HepG2 (cell line): ENCODE results near the gene CST3. TPM values are rescaled to one million over a fixed set of nuclear protein-coding genes. Genes with fewer than 3 reads are reported as not detected.

ENCODE experiments used
- BRF2 ChIP-seq: sonication (generic); formaldehyde crosslinking; IDR thresholded peaks from 2 replicates; pipeline ENCODE4 v1.8.1; 2022; ENCODE audit warnings: mild to moderate bottlenecking, missing genetic modification reagents
- CHCHD3 ChIP-seq: sonication (generic); formaldehyde crosslinking; IDR thresholded peaks from 2 replicates; pipeline ENCODE4 v1.8.0; 2022; ENCODE audit warnings: mild to moderate bottlenecking, missing genetic modification reagents, moderate library complexity
- FOXP4 ChIP-seq: sonication (generic); formaldehyde crosslinking; IDR thresholded peaks from 2 replicates; pipeline ENCODE4 v1.4.0; 2020; ENCODE audit warnings: missing genetic modification reagents
- GTF2F1 ChIP-seq: fragments of 150-350 bp; IDR thresholded peaks from 2 replicates; pipeline ENCODE4 v1.6.1; 2014; ENCODE audit warnings: low read length
- MAFK ChIP-seq, 2 experiments: IDR thresholded peaks in 1 of 2; conservative IDR thresholded peaks in 1 of 2; 2 replicates each; pipeline ENCODE4 v1.6.1; 2011; ENCODE audit warnings: improper control_type of control experiment in 2 of 2, low read length in 2 of 2
- MXD4 ChIP-seq: IDR thresholded peaks from 2 replicates; pipeline ENCODE4 v1.6.1; 2016; ENCODE audit warnings: mild to moderate bottlenecking, missing biosample characterization, missing genetic modification reagents
- SCMH1 ChIP-seq: sonication (generic); formaldehyde crosslinking; IDR thresholded peaks from 2 replicates; pipeline ENCODE4 v1.9.0; 2021; ENCODE audit warnings: missing genetic modification reagents, mild to moderate bottlenecking, borderline replicate concordance
- SIX4 ChIP-seq: sonication (generic); formaldehyde crosslinking; IDR thresholded peaks from 2 replicates; pipeline ENCODE4 v1.4.0; 2020; ENCODE audit warnings: missing genetic modification reagents
- TBX3 ChIP-seq: fragments of 450-650 bp; IDR thresholded peaks from 2 replicates; pipeline ENCODE4 v1.6.1; 2017; ENCODE audit warnings: antibody characterized with exemption, mild to moderate bottlenecking, inconsistent platforms, borderline replicate concordance
- ZBTB40 ChIP-seq, 2 experiments: fragments of 450-650 bp in 1 of 2; sonication (generic) in 1 of 2; formaldehyde crosslinking in 1 of 2; IDR thresholded peaks; 2 replicates each; pipeline versions ENCODE4 v1.6.1 to v1.8.0; 2016 to 2022; ENCODE audit warnings: antibody characterized with exemption in 1 of 2, mild to moderate bottlenecking in 1 of 2, missing genetic modification reagents in 1 of 2
- ZBTB43 ChIP-seq: sonication (generic); formaldehyde crosslinking; conservative IDR thresholded peaks from 2 replicates; pipeline ENCODE4 v1.4.0; 2020; ENCODE audit warnings: missing genetic modification reagents
- ZNF160 ChIP-seq: sonication (generic); formaldehyde crosslinking; IDR thresholded peaks from 2 replicates; pipeline ENCODE4 v1.8.0; 2022; ENCODE audit warnings: mild to moderate bottlenecking, inconsistent platforms, missing genetic modification reagents
- ZNF17 ChIP-seq: sonication (generic); formaldehyde crosslinking; IDR thresholded peaks from 2 replicates; pipeline ENCODE4 v1.5.0; 2020; ENCODE audit warnings: mild to moderate bottlenecking, missing genetic modification reagents
- ZNF30 ChIP-seq: sonication (generic); formaldehyde crosslinking; IDR thresholded peaks from 2 replicates; pipeline ENCODE4 v1.5.0; 2020; ENCODE audit warnings: mild to moderate bottlenecking, missing genetic modification reagents
- ZNF772 ChIP-seq: sonication (generic); formaldehyde crosslinking; IDR thresholded peaks from 2 replicates; pipeline ENCODE4 v1.5.0; 2020; ENCODE audit warnings: mild to moderate bottlenecking, missing genetic modification reagents
- ZNF792 ChIP-seq: IDR thresholded peaks from 2 replicates; pipeline ENCODE4 v1.6.1; 2016
- polyA plus RNA-seq, 8 experiments: library from polyadenylated mRNA; depleted of rRNA in 3 of 8; stranded (reverse) in 7 of 8; unstranded in 1 of 8; fragments of >200 nt; fragmentation: Illumina TruSeq in 4 of 8; extraction: Trizol in 4 of 8; gene quantifications; 2 replicates each; pipeline versions ENCODE4 v1.2.1 to v1.2.3, GENCODE V29; 2011 to 2016; ENCODE audit warnings: low read depth in 4 of 8, missing spikeins in 1 of 8, mixed read lengths in 1 of 8; ENCODE audit not compliant: insufficient read depth in 1 of 8
- total RNA-seq, 5 experiments: library from RNA; depleted of rRNA; stranded (reverse); fragments of >200 nt; fragmentation: Illumina TruSeq; extraction: Trizol; gene quantifications; 2 replicates each; pipeline ENCODE4 v1.2.3, GENCODE V29; 2016; ENCODE audit warnings: low read depth in 1 of 5

CST3 gene
- total and polyA plus RNA-seq, 2 of the 13 experiments (the other 11 are each of a cell fraction or from before 2014, with no cell fraction given): 690 to 1,005 TPM

GRCh38 chr20:23636182-23636907, 1.4 kb downstream of the CST3 start (continued):
- TF ChIP-seq ZBTB40 (IDR thresholded peaks at IDR 0.05): no peak
- TF ChIP-seq ZBTB40 (CRISPR knock-in tag; IDR thresholded peaks at IDR 0.05): peak; percentile 36; the same call in 1 of the 2 replicates
- TF ChIP-seq ZNF30 (CRISPR knock-in tag): no peak
- TF ChIP-seq ZNF160 (CRISPR knock-in tag): no peak
- no peak for TF ChIP-seq ZNF792 (CRISPR knock-in tag)
- TF ChIP-seq TBX3: no peak
- TF ChIP-seq ZBTB43 (CRISPR knock-in tag): no peak
- 0 out of 2 replicates have a peak, but pooled peaks have one; percentile 37 for TF ChIP-seq BRF2 (CRISPR knock-in tag)
- TF ChIP-seq GTF2F1: no peak
- TF ChIP-seq SCMH1 (CRISPR knock-in tag): no peak
- TF ChIP-seq MXD4 (CRISPR knock-in tag): no peak
- no peak for TF ChIP-seq CHCHD3 (CRISPR knock-in tag)
- no peak for TF ChIP-seq MAFK (conservative IDR thresholded peaks at IDR 0.05 in 1 of 2, IDR thresholded peaks at IDR 0.05 in 1 of 2; ENCODE audit: low read length in 2 of 2)
- 0 out of 2 replicates have a peak, but pooled peaks have one; percentile 20 for TF ChIP-seq SIX4
- TF ChIP-seq FOXP4 (CRISPR knock-in tag): no peak; the same call in 1 of the 2 replicates
- peak; percentile 57; the same call in 1 of the 2 replicates for TF ChIP-seq ZNF772 (CRISPR knock-in tag)
- no peak for TF ChIP-seq ZNF17 (CRISPR knock-in tag)
